ENCODE measurements around the gene VWA8. TPM values are rescaled to one million over a fixed set of nuclear protein-coding genes. Genes with fewer than 3 reads are reported as not detected.
"Not testable (repeated sequence)": the region's sequence is repeated elsewhere in the genome, so short reads cannot be mapped to it uniquely, and the experiment has no call there.

Gene VWA8
- total RNA-seq, 1 donor, result 33.2 TPM

- TF ChIP-seq CTCF (IDR thresholded peaks at IDR 0.05; ENCODE audit: insufficient read depth, low read depth, low read length), result no peak
- DNase-seq (ENCODE audit: low read depth), result no peak
- H3K4me3 ChIP-seq (ENCODE audit: low read depth, low read length), result no peak overlapping the region
Observed at GRCh38 chr13:41883147-41883546, 77.8 kb downstream of the VWA8 start.

- not testable (repeated sequence) for H3K4me3 ChIP-seq (ENCODE audit: low read depth, low read length); DNase-seq (ENCODE audit: low read depth)
Observed at GRCh38 chr13:41881890-41882289, 79.0 kb downstream of the VWA8 start.

GRCh38 chr13:41880966-41881365, 79.9 kb downstream of the VWA8 start:
- no peak for DNase-seq (ENCODE audit: low read depth)
- no peak overlapping the region for H3K4me3 ChIP-seq (ENCODE audit: low read depth, low read length)
- TF ChIP-seq CTCF (IDR thresholded peaks at IDR 0.05; ENCODE audit: insufficient read depth, low read depth, low read length), result no peak

GRCh38 chr13:41864658-41865057, 96.3 kb downstream of the VWA8 start:
- H3K4me3 ChIP-seq (ENCODE audit: low read depth, low read length), result no peak overlapping the region
- no peak for TF ChIP-seq CTCF (IDR thresholded peaks at IDR 0.05; ENCODE audit: insufficient read depth, low read depth, low read length)
- peak; percentile 53 for DNase-seq (ENCODE audit: low read depth)

GRCh38 chr13:41862659-41863058, 98.2 kb downstream of the VWA8 start:
- not testable (repeated sequence) for H3K4me3 ChIP-seq (ENCODE audit: low read depth, low read length); DNase-seq (ENCODE audit: low read depth)

- no peak for TF ChIP-seq CTCF (IDR thresholded peaks at IDR 0.05; ENCODE audit: insufficient read depth, low read depth, low read length)
- H3K4me3 ChIP-seq (ENCODE audit: low read depth, low read length), result no peak overlapping the region
- DNase-seq (ENCODE audit: low read depth), result peak; percentile 87
Observed at GRCh38 chr13:41859565-41859964, 101.3 kb downstream of the VWA8 start.

- DNase-seq (ENCODE audit: low read depth), result peak; percentile 55
- no peak overlapping the region for H3K4me3 ChIP-seq (ENCODE audit: low read depth, low read length)
- no peak for TF ChIP-seq CTCF (IDR thresholded peaks at IDR 0.05; ENCODE audit: insufficient read depth, low read depth, low read length)
Observed at GRCh38 chr13:41858780-41859179, 102.1 kb downstream of the VWA8 start.

GRCh38 chr13:41854758-41855157, 106.2 kb downstream of the VWA8 start:
- H3K4me3 ChIP-seq (ENCODE audit: low read depth, low read length), result no peak overlapping the region
- no peak for TF ChIP-seq CTCF (IDR thresholded peaks at IDR 0.05; ENCODE audit: insufficient read depth, low read depth, low read length)
- DNase-seq (ENCODE audit: low read depth), result no peak
